Gastroesophageal sphincter (tissue), 4 donors: ENCODE measurements around the gene KNL1. TPM values are rescaled to one million over a fixed set of nuclear protein-coding genes. Genes with fewer than 3 reads are reported as not detected.
"Not testable (repeated sequence)": the region's sequence is repeated elsewhere in the genome, so short reads cannot be mapped to it uniquely, and the experiment has no call there.

Experiments used
- ATAC-seq: fragments of 150-250 bp; one replicate; pipeline ENCODE4 v1.9.1; 2016; ENCODE audit warnings: mild to moderate bottlenecking, moderate library complexity
- H3K27ac ChIP-seq, 4 donors: fragments of 200-600 bp; sonication (generic) in 3 of 4; 1 replicate in 3 of 4; 2 replicates in 1 of 4; pipeline ENCODE4 v1.5.1; 2016 to 2019
- H3K27me3 ChIP-seq: fragments of 200-600 bp; sonication (generic); one replicate; pipeline ENCODE4 v1.5.1; 2019
- H3K36me3 ChIP-seq, 2 donors: fragments of 200-600 bp; sonication (generic); one replicate each; pipeline ENCODE4 v1.5.1; 2019; ENCODE audit warnings: control low read depth in 1 of 2
- H3K4me1 ChIP-seq, 3 donors: fragments of 200-600 bp; sonication (generic); 1 replicate in 2 of 3; 2 replicates in 1 of 3; pipeline ENCODE4 v1.5.1; 2016 to 2019; ENCODE audit warnings: control low read depth in 2 of 3
- H3K4me3 ChIP-seq, 2 donors: fragments of 200-600 bp; sonication (generic); one replicate each; pipeline ENCODE4 v1.5.1; 2019; ENCODE audit warnings: mild to moderate bottlenecking in 1 of 2, moderate library complexity in 1 of 2
- H3K9me3 ChIP-seq, 3 donors: fragments of 200-600 bp; sonication (generic); one replicate each; pipeline ENCODE4 v1.5.1; 2017 to 2019; ENCODE audit warnings: control low read depth in 2 of 3
- CTCF ChIP-seq, 4 experiments: fragments of 200-600 bp in 2 of 4; fragments of 450-650 bp in 2 of 4; sonication (generic) in 1 of 4; IDR thresholded peaks; one replicate each; pipeline ENCODE4 v1.5.1; 2017 to 2019; ENCODE audit warnings: antibody characterized with exemption in 4 of 4, mild to moderate bottlenecking in 2 of 4, moderate library complexity in 2 of 4
- EP300 ChIP-seq: sonication (generic); formaldehyde crosslinking; IDR thresholded peaks from one replicate; pipeline ENCODE4 v1.6.1; 2017; ENCODE audit warnings: antibody characterized with exemption, mild to moderate bottlenecking
- POLR2A ChIP-seq, 2 donors: fragments of 450-650 bp; IDR thresholded peaks; one replicate each; pipeline ENCODE4 v1.6.1; 2017; ENCODE audit warnings: antibody characterized with exemption in 2 of 2, mild to moderate bottlenecking in 2 of 2, moderate library complexity in 1 of 2
- POLR2AphosphoS5 ChIP-seq: sonication (generic); formaldehyde crosslinking; IDR thresholded peaks from one replicate; pipeline ENCODE4 v1.6.1; 2017; ENCODE audit warnings: antibody characterized with exemption
- WGBS, 2 donors: methylation state at CpG; one replicate each; pipeline ENCODE4 v1.1.5; 2018; ENCODE audit warnings: low coverage in 1 of 2; 5-methylcytosine and 5-hydroxymethylcytosine counted together
- total RNA-seq, 4 donors: library from RNA; depleted of rRNA; stranded (reverse); fragments of >200 nt; gene quantifications; one replicate each; pipeline ENCODE4 v1.1.0, GENCODE V29; 2016

Gene KNL1
- total RNA-seq, 4 donors from 2014 or later: 0.23 to 0.89 (median 0.57) TPM

- H3K27ac ChIP-seq: no peak overlapping the region
- 100% methylated on average over 1 of the region's 1 CpG; no CpG with 5 or more reads in 1 of the 2 donors for whole genome bisulfite sequencing, 2 donors
- no peak overlapping the region for H3K4me3 ChIP-seq
- no peaks in the 10 kb centered on the region for H3K9me3 ChIP-seq
- H3K4me1 ChIP-seq: no peaks in the 10 kb centered on the region
- no peak for ATAC-seq
- H3K27me3 ChIP-seq: no peaks in the 10 kb centered on the region
- no peaks in the 10 kb centered on the region for H3K36me3 ChIP-seq
- TF ChIP-seq POLR2A (IDR thresholded peaks at IDR 0.05) (no peak), CTCF (IDR thresholded peaks at IDR 0.05) (no peak), EP300 (no peak), POLR2AphosphoS5 (no peak)
Observed at GRCh38 chr15:40680151-40680550, 86.1 kb downstream of the KNL1 start.

- H3K27ac ChIP-seq, H3K4me3 ChIP-seq, H3K27me3 ChIP-seq, H3K9me3 ChIP-seq, H3K36me3 ChIP-seq, ATAC-seq, H3K4me1 ChIP-seq: not testable (repeated sequence)
- WGBS, 2 donors: 20 to 44% methylated on average over 1 of the region's 1 CpG
Observed at GRCh38 chr15:40680959-40681358, 86.9 kb downstream of the KNL1 start.

GRCh38 chr15:40684381-40684780 is 90.3 kb downstream of the KNL1 start:
- Histone ChIP-seq H3K4me1 (no peaks in the 10 kb centered on the region), H3K9me3 (no peaks in the 10 kb centered on the region), H3K4me3 (no peak overlapping the region), H3K36me3 (no peaks in the 10 kb centered on the region), H3K27ac (no peak overlapping the region), H3K27me3 (no peaks in the 10 kb centered on the region)
- TF ChIP-seq POLR2A (IDR thresholded peaks at IDR 0.05): no peak
- TF ChIP-seq POLR2AphosphoS5: no peak
- no peak for TF ChIP-seq EP300
- TF ChIP-seq CTCF (IDR thresholded peaks at IDR 0.05): no peak
- no peak for ATAC-seq

- no peak overlapping the region for H3K4me3 ChIP-seq
- WGBS, 2 donors: no CpG with 5 or more reads among the region's 2 CpGs
- no peak for TF ChIP-seq POLR2A (IDR thresholded peaks at IDR 0.05)
- no peak for TF ChIP-seq POLR2AphosphoS5
- no peak for TF ChIP-seq EP300
- no peak for TF ChIP-seq CTCF (IDR thresholded peaks at IDR 0.05)
- no peak for ATAC-seq
- no peak overlapping the region for H3K27ac ChIP-seq
- H3K27me3 ChIP-seq: no peaks in the 10 kb centered on the region
- H3K4me1 ChIP-seq: no peaks in the 10 kb centered on the region
- peaks cover 0 to 10% of the 10 kb centered on the region in 2 donors for H3K36me3 ChIP-seq
- no peaks in the 10 kb centered on the region for H3K9me3 ChIP-seq
Observed at GRCh38 chr15:40685376-40685775, 91.3 kb downstream of the KNL1 start.

GRCh38 chr15:40688932-40689799 is 95.1 kb downstream of the KNL1 start:
- Histone ChIP-seq H3K4me3 (no peak overlapping the region), H3K9me3 (no peaks in the 10 kb centered on the region), H3K4me1 (peaks cover 0 to 11% (median 4%) of the 10 kb centered on the region in 3 donors), H3K27me3 (no peaks in the 10 kb centered on the region), H3K27ac (no peak overlapping the region), H3K36me3 (peaks cover 0 to 32% of the 10 kb centered on the region in 2 donors)
- 82 to 85% methylated on average over 5 to 6 of the region's 9 CpGs for WGBS, 2 donors
- ATAC-seq: no peak
- TF ChIP-seq EP300 (no peak), CTCF (IDR thresholded peaks at IDR 0.05) (no peak), POLR2A (IDR thresholded peaks at IDR 0.05) (no peak), POLR2AphosphoS5 (no peak)
